Activated CD4-positive, alpha-beta memory T cell treated with anti-CD3 and anti-CD28 coated beads, Interleukin-2, amount 10 ng/mL, durations not matched to agents 7 days and 5 days (primary cell): Measurements from ENCODE around the gene UBE2L3. TPM values are rescaled to one million over a fixed set of nuclear protein-coding genes. Genes with fewer than 3 reads are reported as not detected.
"Not testable (repeated sequence)": the region's sequence is repeated elsewhere in the genome, so short reads cannot be mapped to it uniquely, and the experiment has no call there.

Experiments used
- CTCF ChIA-PET: fragments of 350-600 bp; sonication (Branson Sonifier 250); formaldehyde crosslinking; loops from one replicate; lab custom pipeline; 2021; ENCODE audit warnings: antibody characterized with exemption, inconsistent platforms; lab: Charles Lee
- POLR2A ChIA-PET: fragments of 350-600 bp; sonication (Branson Sonifier 250); formaldehyde crosslinking; loops from one replicate; lab custom pipeline; 2021; ENCODE audit warnings: antibody characterized with exemption; lab: Charles Lee
- DNase-seq: peaks from one replicate; pipeline ENCODE4 v3.0.0-alpha.2; 2020
- H3K27ac Mint-ChIP-seq: one replicate; pipeline ENCODE4 v1.8.0; 2021; ENCODE audit warnings: mild to moderate bottlenecking, mixed read lengths
- H3K27me3 Mint-ChIP-seq: one replicate; pipeline ENCODE4 v1.8.0; 2021; ENCODE audit warnings: mixed read lengths
- H3K36me3 Mint-ChIP-seq: one replicate; pipeline ENCODE4 v1.8.0; 2021; ENCODE audit warnings: low read depth, mixed read lengths
- H3K4me1 Mint-ChIP-seq: one replicate; pipeline ENCODE4 v1.8.0; 2021; ENCODE audit warnings: mixed read lengths
- H3K4me3 Mint-ChIP-seq: one replicate; pipeline ENCODE4 v1.8.0; 2021; ENCODE audit warnings: mild to moderate bottlenecking, mixed read lengths
- H3K9me3 Mint-ChIP-seq: one replicate; pipeline ENCODE4 v1.8.0; 2021; ENCODE audit warnings: mixed read lengths
- total RNA-seq, 2 experiments: library from RNA; stranded (reverse); gene quantifications; one replicate each; pipeline ENCODE4 v1.2.3, GENCODE V29; 2021

The UBE2L3 gene
- total RNA-seq, 2 experiments from 2014 or later, result 54.3 to 57.4 TPM

GRCh38 chr22:21615731-21616130, 48.2 kb downstream of the UBE2L3 start:
- ChIA-PET CTCF (interaction anchor here (1.5 to 2.3 kb wide), 2 partner anchors 13 to 31 kb away, joined by 3 to 8 read pairs; partner anchors contain the start of gene YDJC), POLR2A (interaction anchor here (1.0 to 1.2 kb wide), 2 partner anchors 18 to 27 kb away, joined by 3 read pairs; no protein-coding TSS in a partner anchor)
- DNase-seq, result no peak
- no peak overlapping the region for H3K4me3 Mint-ChIP-seq
- H3K4me1 Mint-ChIP-seq, result peaks cover 2% of the 10 kb centered on the region
- no peak overlapping the region for H3K27ac Mint-ChIP-seq
- H3K27me3 Mint-ChIP-seq, result no peaks in the 10 kb centered on the region
- peaks cover 35% of the 10 kb centered on the region for H3K36me3 Mint-ChIP-seq
- no peaks in the 10 kb centered on the region for H3K9me3 Mint-ChIP-seq

GRCh38 chr22:21617337-21617736, 49.8 kb downstream of the UBE2L3 start:
- H3K36me3 Mint-ChIP-seq, result peaks cover 25% of the 10 kb centered on the region
- H3K9me3 Mint-ChIP-seq, DNase-seq, H3K4me3 Mint-ChIP-seq, H3K4me1 Mint-ChIP-seq, H3K27me3 Mint-ChIP-seq, H3K27ac Mint-ChIP-seq: not testable (repeated sequence)
- ChIA-PET CTCF (interaction anchor here (1.5 to 2.3 kb wide), 2 partner anchors 12 to 29 kb away, joined by 3 to 8 read pairs; partner anchors contain the start of gene YDJC), POLR2A (interaction anchor here (0.7 to 2.5 kb wide), 2 partner anchors 11 to 26 kb away, joined by 3 to 9 read pairs; no protein-coding TSS in a partner anchor)

- ChIA-PET CTCF (interaction anchor here (1.3 kb wide), 1 partner anchor 21 kb away, joined by 4 read pairs; the partner anchor contains the start of gene SDF2L1), POLR2A (no interaction called here)
- DNase-seq, result no peak
- Mint-ChIP-seq H3K9me3 (no peaks in the 10 kb centered on the region), H3K4me3 (no peak overlapping the region), H3K36me3 (peaks cover 18% of the 10 kb centered on the region), H3K27me3 (no peaks in the 10 kb centered on the region), H3K27ac (peak overlapping the region; percentile 3), H3K4me1 (peaks cover 6% of the 10 kb centered on the region)
Measured at GRCh38 chr22:21621025-21621424, 53.5 kb downstream of the UBE2L3 start.

- DNase-seq, result no peak
- no peaks in the 10 kb centered on the region for H3K9me3 Mint-ChIP-seq
- H3K27me3 Mint-ChIP-seq, result no peaks in the 10 kb centered on the region
- peaks cover 25% of the 10 kb centered on the region for H3K36me3 Mint-ChIP-seq
- H3K4me1 Mint-ChIP-seq, result peaks cover 13% of the 10 kb centered on the region
- H3K4me3 Mint-ChIP-seq, result no peak overlapping the region
- peak overlapping the region; percentile 41 for H3K27ac Mint-ChIP-seq
- CTCF ChIA-PET, result interaction anchor here (0.6 to 1.3 kb wide), 2 partner anchors 20 to 34 kb away, joined by 4 read pairs; partner anchors contain the start of gene SDF2L1
- POLR2A ChIA-PET, result interaction anchor here (5.4 kb wide), 1 partner anchor 20 kb away, joined by 27 read pairs; the partner anchor contains the start of gene SDF2L1
Measured at GRCh38 chr22:21622011-21622918, 54.8 kb downstream of the UBE2L3 start.

GRCh38 chr22:21622919-21623647, 55.6 kb downstream of the UBE2L3 start:
- DNase-seq, result no peak
- Mint-ChIP-seq H3K4me1 (peaks cover 21% of the 10 kb centered on the region), H3K4me3 (no peak overlapping the region), H3K27ac (no peak overlapping the region), H3K27me3 (no peaks in the 10 kb centered on the region), H3K9me3 (no peaks in the 10 kb centered on the region), H3K36me3 (peaks cover 32% of the 10 kb centered on the region)
- ChIA-PET POLR2A (interaction anchor here (5.4 kb wide), 1 partner anchor 19 kb away, joined by 27 read pairs; the partner anchor contains the start of gene SDF2L1), CTCF (interaction anchor here (0.6 to 13.8 kb wide), 4 partner anchors 9 to 35 kb away, joined by 3 to 289 read pairs (median 4); partner anchors contain the start of genes CCDC116 and SDF2L1)

GRCh38 chr22:21623648-21623970, 56.1 kb downstream of the UBE2L3 start:
- H3K27ac Mint-ChIP-seq, result no peak overlapping the region
- peaks cover 24% of the 10 kb centered on the region for H3K4me1 Mint-ChIP-seq
- ChIA-PET CTCF (interaction anchor here (1.0 to 13.8 kb wide), 3 partner anchors 9 to 21 kb away, joined by 3 to 289 read pairs (median 3); partner anchors contain the start of genes CCDC116 and SDF2L1), POLR2A (interaction anchor here (5.4 kb wide), 1 partner anchor 19 kb away, joined by 27 read pairs; the partner anchor contains the start of gene SDF2L1)
- no peaks in the 10 kb centered on the region for H3K9me3 Mint-ChIP-seq
- no peaks in the 10 kb centered on the region for H3K27me3 Mint-ChIP-seq
- no peak for DNase-seq
- H3K36me3 Mint-ChIP-seq, result peaks cover 36% of the 10 kb centered on the region
- no peak overlapping the region for H3K4me3 Mint-ChIP-seq

GRCh38 chr22:21624120-21624879, 56.8 kb downstream of the UBE2L3 start:
- Mint-ChIP-seq H3K4me1 (peaks cover 26% of the 10 kb centered on the region), H3K36me3 (peaks cover 38% of the 10 kb centered on the region), H3K27ac (peak overlapping the region; percentile 64), H3K9me3 (no peaks in the 10 kb centered on the region), H3K27me3 (no peaks in the 10 kb centered on the region), H3K4me3 (no peak overlapping the region)
- POLR2A ChIA-PET, result interaction anchor here (5.4 kb wide), 1 partner anchor 18 kb away, joined by 27 read pairs; the partner anchor contains the start of gene SDF2L1
- peak; percentile 42 for DNase-seq
- CTCF ChIA-PET, result interaction anchor here (0.5 to 13.8 kb wide), 4 partner anchors 8 to 1000 kb away, joined by 3 to 289 read pairs (median 4); partner anchors contain the start of genes CCDC116 and SDF2L1

GRCh38 chr22:21624880-21625791, 57.6 kb downstream of the UBE2L3 start:
- Mint-ChIP-seq H3K36me3 (peaks cover 38% of the 10 kb centered on the region), H3K4me3 (no peak overlapping the region), H3K27me3 (no peaks in the 10 kb centered on the region), H3K27ac (peak overlapping the region; percentile 64), H3K4me1 (peaks cover 26% of the 10 kb centered on the region), H3K9me3 (no peaks in the 10 kb centered on the region)
- no peak for DNase-seq
- ChIA-PET POLR2A (interaction anchor here (1.3 to 5.4 kb wide), 2 partner anchors 17 to 111 kb away, joined by 3 to 27 read pairs; partner anchors contain the start of genes SDF2L1 and YPEL1), CTCF (interaction anchor here (13.8 kb wide), 1 partner anchor 18 kb away, joined by 289 read pairs; the partner anchor contains the start of gene SDF2L1)

GRCh38 chr22:21626073-21626734, 58.7 kb downstream of the UBE2L3 start:
- no peaks in the 10 kb centered on the region for H3K27me3 Mint-ChIP-seq
- no peak for DNase-seq
- ChIA-PET CTCF (interaction anchor here (13.8 kb wide), 1 partner anchor 17 kb away, joined by 289 read pairs; the partner anchor contains the start of gene SDF2L1), POLR2A (interaction anchor here (0.6 to 5.4 kb wide), 4 partner anchors 12 to 110 kb away, joined by 3 to 40 read pairs (median 15); partner anchors contain the start of genes SDF2L1 and YPEL1)
- no peaks in the 10 kb centered on the region for H3K9me3 Mint-ChIP-seq
- peaks cover 38% of the 10 kb centered on the region for H3K36me3 Mint-ChIP-seq
- H3K4me1 Mint-ChIP-seq, result peaks cover 34% of the 10 kb centered on the region
- H3K4me3 Mint-ChIP-seq, result no peak overlapping the region
- H3K27ac Mint-ChIP-seq, result peak overlapping the region; percentile 41

- H3K4me3 Mint-ChIP-seq, result peak overlapping the region; percentile 2
- ChIA-PET CTCF (interaction anchor here (13.8 kb wide), 1 partner anchor 17 kb away, joined by 289 read pairs; the partner anchor contains the start of gene SDF2L1), POLR2A (interaction anchor here (0.6 to 5.4 kb wide), 4 partner anchors 13 to 24 kb away, joined by 3 to 132 read pairs (median 34); partner anchors contain the start of gene SDF2L1)
- H3K4me1 Mint-ChIP-seq, result peaks cover 38% of the 10 kb centered on the region
- H3K9me3 Mint-ChIP-seq, result no peaks in the 10 kb centered on the region
- DNase-seq, result no peak
- peak overlapping the region; percentile 41 for H3K27ac Mint-ChIP-seq
- H3K27me3 Mint-ChIP-seq, result no peaks in the 10 kb centered on the region
- H3K36me3 Mint-ChIP-seq, result peaks cover 38% of the 10 kb centered on the region
Measured at GRCh38 chr22:21626735-21627469, 59.4 kb downstream of the UBE2L3 start.
